ENCODE data around the gene IFT25.
"Not testable (repeated sequence)": the region's sequence is repeated elsewhere in the genome, so short reads cannot be mapped to it uniquely, and the experiment has no call there.

Gene IFT25

DNA sequence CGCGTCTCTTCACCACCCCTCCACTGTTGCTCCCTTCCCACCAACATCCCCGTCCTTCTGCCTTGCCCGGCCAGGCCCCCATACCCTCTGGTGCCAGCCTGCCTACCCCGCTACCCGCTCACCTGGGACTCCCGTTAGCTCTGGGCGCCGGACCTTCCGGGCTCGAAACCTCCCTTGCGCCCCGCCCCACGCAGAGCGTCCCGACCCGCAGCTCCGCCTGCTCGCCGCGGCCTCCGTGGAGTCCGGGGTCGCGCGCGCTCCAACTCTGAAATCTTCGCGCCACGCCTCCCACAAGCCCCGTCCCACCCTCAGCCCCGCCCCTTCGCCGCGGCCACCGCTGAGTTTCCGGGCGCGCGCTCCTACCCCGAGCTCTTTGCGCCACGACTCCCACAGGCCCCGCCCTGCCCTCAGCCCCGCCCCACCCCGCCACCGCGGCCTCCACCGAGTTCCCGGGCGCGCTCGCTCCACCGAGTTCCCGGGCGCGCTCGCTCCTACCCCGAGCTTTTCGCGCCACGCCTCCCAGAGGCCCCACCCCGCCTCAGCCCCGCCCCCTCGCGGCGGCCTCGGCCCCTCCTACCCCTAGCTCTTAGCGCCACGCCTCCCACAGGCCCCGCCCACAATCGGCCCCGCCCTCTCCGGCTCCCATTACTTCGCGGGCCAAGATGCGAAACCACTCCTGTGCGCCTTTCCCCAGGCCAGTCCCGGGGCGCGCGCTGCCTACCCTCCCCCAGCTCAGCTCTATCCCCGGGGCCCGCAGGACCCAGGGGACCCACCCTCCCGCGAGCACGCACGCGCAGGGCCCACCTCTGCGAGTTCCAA is at the start of gene IFT25:
Gene IFT25 (minus strand): TSS at position 267 of the 819 bp plus-strand sequence. CDS start 5,617 bp downstream, outside the sequence.
- peak; percentile 99 for DNase-seq

DNA sequence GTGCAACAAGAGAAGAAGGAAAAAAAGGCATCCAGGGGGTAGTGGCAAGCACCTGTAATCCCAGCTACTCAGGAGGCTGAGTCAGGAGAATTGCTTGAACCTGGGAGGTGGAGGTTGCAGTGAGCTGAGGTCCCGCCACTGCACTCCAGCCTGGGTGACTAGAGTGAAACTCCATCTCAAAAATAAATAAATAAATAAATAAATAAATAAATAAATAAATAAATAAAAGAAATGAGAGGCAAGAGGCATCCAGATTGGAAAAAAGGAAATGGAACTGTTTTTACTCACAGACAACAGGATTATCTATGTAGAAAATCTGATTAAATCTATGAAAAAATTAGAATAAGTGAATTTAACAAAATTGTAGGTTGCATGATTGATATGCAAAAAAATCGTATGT is 49.0 kb upstream of the IFT25 start:
- not testable (repeated sequence) for DNase-seq

DNA sequence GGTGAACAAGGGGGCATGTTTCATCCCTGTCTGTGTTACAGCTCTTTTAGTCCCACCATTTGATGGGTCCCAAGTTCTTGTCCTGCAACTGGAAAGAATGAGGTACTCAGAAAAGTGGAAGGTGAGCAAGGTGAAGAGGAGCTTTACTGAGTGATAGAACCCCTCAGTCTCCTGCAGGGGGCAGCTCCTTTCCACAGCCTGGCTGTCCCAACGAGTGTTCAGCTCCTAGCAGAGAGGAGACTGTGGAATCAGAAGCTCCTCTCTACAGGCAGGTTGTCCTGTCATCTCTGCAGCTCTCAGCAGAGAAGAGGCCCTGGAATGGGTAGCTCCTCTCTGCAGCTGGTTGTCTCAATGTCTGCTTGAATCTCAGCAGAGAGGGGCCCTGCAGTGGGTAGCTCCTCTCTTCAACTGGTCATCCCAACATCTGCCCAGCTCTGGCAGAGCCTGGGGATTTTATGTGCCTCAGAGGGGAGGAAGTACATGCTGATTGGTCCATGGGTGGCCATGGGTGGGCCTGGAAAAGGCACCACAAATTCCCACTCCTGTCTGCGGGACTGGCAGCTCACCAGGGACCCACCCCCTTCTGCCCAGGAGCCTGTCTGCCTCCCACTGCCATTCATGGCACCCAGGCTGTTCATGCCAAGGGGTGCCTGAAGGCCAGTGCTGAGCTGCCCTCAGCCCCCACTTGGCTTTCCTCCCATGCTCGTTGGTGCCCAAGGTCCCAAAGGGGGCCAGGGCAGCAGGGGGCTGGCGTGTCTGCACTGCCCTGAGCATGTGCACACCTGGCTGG is 46.8 kb upstream of the IFT25 start:
- no peak for DNase-seq

DNA sequence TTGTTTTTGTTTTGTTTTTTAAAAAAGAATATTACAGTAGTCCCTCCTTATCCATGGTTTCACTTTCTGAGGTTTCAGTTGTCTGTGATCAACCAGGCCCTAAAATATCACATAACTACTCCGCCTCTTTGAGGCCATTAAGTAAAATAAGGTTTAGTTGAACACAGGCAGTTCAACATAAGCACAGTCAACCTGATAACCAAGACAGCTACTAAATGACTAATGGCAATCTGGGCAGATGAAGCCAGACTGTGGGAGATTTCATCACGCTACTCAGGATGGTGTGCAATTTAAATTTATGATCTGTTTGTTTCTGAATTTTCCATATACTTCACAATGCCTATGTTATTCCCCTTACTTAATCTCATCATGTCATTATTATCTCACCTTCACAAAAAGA is 42.4 kb upstream of the IFT25 start:
- no peak for DNase-seq

DNA sequence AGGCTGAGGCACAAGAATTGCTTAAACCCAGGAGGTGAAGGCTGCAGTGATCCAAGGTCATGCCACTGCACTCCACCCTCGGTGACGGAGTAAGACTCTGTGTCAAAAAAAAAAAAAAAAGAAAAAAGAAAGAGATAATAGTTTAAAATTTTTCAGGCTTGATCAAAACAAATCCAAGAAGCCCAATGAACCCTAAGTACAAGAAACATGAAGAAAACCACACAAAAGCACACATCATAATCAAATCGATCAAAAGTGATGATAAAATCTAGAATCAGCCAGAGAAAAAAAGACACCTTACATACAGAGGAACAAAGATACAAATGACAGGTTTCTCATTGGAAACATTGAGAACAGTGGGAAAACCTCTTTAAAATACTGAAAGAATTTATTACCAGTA is 41.0 kb upstream of the IFT25 start:
- no peak for DNase-seq

DNA sequence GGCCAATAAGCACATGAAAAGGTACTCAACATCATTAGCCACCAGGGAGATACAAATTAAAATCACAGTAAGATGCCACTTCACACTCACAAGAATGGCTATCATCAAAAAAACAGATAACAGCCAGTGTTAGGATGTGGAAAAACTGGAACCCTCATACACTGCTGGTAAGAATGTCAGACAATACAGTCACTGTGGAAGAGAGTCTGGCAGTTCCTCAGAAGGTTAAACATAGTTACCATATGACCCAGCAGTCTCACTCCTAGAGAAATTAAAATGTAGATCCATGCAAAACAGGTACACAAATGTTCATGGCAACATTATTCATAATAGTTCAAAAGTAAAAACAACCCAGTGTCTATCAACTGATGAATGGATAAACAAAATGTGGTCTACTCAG is 39.2 kb upstream of the IFT25 start:
- DNase-seq = no peak

DNA sequence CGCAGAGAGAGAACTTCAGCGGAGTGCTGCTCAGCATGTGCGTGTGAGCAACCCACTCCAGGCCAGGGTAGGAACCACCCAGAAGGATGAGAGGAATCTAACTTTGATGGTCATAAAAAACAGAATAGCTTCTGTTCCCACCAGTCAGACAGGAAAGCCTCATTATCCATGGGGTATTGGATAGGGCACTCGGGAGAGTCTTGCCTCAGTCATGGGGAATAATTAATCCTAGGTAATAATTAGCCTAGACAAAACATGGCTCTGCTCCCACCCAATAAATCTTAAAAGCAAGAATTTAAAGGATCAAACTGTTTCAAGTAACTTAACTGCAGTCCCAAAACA is 37.2 kb upstream of the IFT25 start:
- DNase-seq = no peak

DNA sequence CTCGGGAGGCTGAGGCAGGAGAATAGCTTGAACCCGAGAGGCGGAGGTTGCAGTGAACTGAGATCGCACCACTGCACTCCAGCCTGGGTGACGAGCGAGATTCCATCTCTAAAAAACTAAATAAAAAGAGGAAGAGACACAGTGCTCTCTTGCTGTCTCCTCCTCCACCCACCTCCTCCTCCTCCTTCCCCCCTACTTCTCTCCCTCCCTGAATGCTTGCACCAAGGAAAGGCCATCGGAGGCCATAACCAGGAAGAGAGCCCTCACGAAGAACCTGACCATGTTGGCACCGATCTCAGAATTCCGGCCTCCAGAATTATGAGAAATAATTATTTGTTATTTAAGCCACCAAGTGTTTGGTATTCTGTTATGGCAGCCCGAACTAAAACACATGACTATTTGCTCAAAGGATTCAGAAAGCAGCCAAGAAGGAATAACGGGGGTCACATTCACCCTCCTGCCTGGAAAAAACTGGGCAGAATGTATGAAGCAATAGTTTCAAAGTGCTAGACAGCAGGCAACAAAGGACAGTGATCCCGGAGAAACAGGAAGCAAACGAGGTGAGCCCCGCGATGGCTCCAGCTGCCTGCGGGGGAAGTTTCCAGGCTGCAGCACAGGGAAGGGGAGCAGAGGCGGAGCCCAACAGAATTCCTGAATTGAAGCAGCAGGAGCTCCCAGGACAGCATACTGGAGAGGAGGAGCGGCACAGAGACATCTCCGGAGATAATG is 36.7 kb upstream of the IFT25 start:
- DNase-seq = peak; percentile 69

DNA sequence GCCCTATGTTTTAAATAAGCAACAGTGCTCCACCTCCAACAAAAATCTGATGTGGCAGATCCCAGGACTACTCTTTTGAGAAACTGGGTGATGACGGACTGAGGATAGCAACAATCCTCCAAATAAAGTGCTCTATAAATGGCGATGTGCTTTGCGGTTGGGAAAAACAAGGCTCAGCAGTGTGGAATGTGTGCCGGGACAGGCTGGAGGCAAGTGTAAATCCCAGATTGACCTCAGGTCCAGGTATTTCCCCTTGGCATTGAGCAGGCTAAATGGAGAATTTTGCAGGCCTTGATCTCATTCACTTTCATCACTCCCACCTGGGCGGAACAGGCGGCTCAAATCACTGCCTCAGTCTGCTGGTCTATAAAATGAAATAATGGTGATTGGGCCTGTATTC is 35.7 kb upstream of the IFT25 start:
- DNase-seq = no peak

DNA sequence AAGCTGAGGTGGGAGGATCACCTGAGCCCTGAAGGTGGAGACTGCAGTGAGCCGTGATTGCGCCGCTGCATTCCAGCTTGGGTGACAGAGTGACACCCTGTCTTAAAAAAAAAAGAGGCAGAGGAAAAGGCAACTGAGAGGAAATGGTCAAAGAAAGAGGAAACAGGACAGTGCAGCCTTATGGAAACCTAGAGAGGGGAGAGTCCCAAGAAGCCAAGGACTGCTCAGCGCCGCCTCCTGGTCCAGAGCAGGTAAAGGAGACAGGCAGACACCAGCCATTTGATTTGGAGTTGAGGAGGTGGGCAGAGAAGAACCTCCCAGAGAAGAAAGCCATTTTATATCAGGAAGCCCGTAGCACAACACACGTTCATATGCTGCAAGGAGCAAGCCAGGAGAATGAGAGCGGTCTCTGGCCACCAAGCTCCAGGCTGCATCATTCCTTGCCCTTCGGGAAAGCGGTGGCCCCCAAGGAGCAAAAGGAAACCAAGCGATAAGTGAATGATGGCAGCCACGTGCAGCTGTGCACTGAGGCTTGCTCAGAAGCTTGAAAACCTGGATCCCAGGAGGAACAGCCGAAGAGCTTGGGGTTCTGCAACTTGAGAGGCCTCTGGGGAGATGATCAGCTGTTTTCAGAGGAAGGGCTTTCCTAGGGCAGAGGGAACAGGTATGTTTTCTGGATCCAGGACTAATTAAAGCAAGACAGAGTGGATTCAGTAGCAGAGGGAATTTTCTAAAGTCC is 34.4 kb upstream of the IFT25 start:
- DNase-seq = no peak

DNA sequence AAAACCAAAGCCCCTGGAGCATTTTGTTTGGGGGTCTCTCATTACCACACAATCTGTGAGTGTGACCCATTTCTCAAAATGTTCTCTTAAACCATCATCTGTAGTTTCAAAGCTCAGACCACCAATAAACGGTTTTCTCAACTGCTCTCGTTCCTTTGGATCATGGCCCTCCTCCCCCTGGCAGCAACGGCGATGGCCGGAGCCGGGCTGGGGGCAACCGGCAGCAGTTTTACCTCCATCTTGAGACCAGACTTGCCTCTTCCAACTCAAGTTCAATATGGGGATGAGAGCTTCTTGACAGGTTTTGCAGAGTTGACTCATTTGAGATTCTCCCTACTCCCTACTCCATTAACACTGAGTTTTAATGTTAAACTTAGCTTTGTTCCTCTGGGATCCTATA is 30.4 kb upstream of the IFT25 start:
- DNase-seq = no peak

DNA sequence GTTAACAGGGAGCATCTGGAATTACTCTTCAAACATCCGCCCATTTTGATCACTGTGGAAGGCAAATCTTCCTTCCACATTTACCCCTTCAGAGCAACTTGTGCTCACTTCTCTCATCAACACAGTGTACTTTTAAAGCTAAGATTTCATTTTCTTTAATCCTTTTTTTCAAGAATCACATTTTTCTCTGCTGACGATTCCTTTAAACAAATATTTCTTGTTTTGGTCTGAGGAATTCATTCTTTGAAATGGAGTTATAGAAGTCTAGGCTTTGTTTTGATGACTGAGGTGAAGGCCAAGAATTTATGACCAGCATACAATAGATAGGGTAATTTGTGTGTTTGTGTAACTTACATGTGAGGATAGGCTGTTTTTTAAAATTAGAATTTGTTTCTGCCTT is 26.2 kb upstream of the IFT25 start:
- no peak for DNase-seq

DNA sequence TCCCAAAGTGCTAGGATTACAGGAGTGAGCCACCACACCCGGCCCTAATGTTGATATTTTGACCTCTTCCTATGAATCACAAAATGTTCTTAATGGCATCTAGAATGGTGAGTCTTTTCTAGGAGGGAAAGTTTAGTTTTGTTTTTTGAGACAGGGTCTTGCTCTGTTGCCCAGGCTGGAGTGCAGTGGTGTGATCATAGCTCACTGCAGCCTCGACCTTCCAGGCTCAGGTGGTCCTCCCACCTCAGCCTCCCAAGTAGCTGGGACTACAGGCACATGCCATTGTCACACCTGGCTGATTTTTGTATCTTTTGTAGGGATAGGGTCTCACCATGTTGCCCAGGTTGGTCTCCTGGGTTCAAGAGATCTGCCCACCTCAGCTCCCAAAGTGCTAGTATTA is 23.8 kb upstream of the IFT25 start:
- not testable (repeated sequence) for DNase-seq

DNA sequence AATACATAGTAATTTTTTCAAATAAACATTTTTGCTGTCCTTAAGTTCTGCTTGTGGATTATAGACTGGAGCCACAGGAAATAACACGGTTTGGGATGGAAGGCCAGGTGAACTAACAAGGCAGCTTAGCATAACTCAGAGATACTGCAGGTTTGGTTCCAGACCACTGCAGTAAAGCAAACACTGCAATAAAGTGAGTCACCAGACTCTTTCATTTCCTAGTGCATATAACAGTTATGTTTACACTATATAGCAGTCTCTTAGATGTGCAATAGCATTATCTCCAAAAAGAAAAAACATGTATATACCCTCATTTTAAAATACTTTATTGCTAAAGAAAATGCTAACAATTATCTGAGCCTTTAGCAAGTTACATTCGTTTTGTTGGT is 22.6 kb upstream of the IFT25 start:
- no peak for DNase-seq

DNA sequence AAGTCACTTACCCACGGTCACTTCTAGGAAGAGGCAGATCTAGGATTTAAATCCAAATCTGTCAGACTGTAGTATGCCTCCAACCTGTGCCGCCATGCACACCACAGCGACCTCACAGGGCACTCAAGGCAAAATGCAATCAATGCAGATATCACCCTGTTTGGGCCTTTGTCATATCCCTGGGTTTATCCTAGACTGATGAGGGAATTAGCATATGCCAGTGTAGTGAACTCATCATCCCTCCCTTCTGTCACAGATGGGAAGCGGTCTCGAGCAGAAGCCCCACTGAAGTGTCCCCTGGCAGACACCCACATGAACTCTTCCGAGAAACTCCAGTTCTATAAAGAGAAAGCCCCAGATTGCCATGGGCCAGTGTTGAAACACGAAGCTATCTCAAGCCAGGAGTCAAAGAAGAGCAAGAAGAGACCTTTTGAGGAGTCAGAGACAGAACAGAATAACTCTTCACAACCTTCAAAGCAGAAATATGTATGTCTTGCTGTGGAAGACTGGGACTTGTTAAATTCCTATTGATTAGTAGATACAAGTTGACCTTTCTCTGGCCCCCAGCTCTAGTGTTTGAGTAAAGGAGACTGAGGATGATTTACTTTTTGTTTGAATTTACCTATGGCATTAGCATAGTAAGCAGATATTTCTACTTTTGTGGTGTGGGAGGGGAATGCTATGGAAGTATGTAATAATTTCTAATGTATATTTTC is 22.1 kb upstream of the IFT25 start:
- DNase-seq = no peak

DNA sequence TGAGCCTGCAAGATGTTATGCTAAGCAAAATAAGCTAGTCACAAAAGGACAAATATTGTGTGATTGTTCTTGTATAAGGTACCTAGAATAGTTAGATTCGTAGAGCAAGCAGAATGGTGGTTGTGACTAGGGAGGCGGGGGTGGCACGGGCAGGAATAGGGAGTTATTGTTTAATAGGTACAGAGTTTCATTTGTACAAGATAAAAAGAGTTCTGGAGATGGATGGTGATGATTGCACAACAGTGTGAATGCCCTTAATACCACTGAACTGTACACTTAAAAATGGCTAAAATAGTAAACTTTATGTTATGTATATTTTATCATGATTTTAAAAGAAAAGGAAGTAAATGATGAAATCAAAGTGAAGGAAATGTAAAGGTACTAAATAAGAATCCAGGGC is 21.3 kb upstream of the IFT25 start:
- DNase-seq = no peak

DNA sequence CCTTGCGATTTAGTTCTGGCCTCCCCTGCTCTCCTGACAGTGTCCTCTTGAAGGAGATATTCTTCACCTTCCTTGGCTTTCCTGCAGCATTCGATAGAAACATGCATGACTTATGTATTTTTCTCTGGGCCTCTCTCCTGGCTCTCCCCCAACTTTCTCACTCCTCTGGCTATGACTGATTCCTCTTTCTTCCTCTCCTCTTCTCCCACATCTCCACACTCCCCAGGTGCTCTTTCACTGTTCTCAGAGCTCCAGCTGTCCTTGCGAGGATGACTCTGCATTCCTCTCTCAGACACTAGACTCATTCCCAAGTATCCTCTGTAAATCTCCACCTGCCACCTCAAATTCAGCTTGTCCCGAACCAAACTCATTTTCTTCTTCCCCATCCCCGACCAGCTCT is 18.6 kb upstream of the IFT25 start:
- no peak for DNase-seq

DNA sequence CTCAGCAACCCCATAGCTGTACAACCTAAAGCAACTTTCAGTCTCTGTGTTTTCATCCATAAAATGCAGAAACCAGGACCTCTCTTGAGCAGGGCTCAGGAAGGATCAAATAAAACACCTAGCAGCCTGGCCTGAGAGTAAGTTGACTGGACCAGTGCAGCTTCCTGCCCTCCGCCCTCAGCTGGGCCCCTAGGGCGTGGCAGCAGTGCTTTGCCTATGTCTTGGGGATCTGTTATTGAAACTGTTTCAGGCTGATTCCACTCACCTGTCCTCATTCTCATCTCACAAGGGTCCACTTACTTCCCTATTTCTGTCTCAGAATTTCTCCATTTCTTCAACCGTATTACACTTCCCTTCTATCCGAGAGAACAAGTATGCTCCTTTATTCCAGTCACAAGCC is 18.0 kb upstream of the IFT25 start:
- DNase-seq = no peak

DNA sequence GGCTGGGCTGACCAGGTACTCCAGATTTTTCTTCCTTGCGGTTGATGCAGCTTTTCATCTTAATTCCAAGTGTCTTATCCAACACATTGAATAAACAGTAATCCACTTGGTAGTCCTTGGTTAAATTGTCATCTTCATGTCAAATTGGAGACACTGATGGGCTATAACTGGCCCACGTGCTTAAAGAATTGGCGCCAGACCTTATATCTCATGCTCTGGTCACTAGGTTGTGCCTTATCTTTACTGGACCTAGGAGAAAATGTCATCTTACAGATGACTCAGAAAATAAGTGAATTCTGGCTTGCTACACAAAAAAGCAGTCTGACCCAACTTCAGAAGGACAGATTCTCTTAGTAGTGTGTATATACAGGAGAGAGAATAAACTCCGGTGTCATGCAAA is 16.9 kb upstream of the IFT25 start:
- DNase-seq = no peak

DNA sequence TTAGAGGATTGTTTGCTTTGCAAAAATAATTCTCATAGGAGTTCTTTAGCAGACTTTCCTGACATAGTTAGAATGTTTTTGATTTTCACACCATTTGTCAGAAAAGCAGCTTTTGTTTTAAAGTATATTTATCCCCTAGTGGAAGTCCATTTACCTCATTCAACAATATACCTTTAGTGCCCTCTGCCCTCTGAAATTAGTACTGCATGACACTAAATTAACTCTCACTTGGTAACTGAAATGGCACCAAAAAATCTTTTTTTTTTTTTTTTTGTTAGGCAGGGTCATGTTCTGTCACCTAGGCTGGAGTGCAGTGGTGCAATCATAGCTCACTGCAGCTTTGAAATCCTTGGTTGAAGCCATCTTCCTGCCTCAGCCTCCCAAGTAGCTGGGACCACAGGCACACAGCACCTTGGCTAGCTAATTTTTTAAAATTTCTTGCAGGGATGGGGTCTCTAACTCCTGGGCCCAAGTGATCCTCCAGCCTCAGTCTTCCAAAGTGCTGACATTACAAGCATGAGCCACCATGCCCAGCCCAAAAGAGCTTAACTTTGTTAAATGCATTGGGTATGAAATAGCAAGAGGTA is 14.3 kb upstream of the IFT25 start:
- no peak for DNase-seq

DNA sequence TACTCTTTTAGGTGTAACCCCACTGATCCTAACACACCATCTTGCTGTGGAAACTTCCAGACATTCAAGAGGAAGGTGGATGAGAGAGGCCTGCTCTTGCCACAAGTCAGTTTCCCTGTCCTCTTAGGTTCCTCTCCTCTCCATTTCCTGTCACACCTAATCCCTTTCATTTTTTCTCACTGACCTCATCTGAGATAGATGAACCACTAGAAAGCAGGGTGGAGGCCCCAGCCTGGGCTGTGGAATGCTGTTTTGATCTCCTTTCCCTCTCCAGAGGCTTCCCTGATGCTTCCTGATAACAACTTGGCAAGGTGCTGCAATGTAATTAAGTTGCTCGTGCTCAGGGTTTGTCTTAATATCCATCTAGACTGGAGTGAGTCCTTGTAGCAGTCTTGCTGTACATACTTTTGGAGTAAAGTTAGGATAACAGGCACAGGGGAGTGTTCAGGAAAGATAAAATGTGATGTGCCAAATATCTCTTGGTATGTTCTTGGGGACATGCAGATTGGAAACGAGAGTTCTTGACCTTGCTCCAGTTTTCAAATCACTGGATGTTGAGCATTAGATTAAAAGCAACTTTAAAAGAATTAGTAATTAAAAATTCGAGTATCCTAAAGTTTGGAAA is 11.8 kb upstream of the IFT25 start:
- DNase-seq = no peak

Measured in right hindlimb (tissue), 1 donor.